SK-N-SH treated with all-trans-retinoic acid at 6 μM for 48 hours (cell line): ENCODE measurements around the gene PLBD1.

Experiments
- ARNTL ChIP-seq: fragments of 450-650 bp; formaldehyde crosslinking; IDR thresholded peaks from 2 replicates; pipeline ENCODE4 v1.5.0; 2020; ENCODE audit warnings: low read depth, mild to moderate bottlenecking, moderate library complexity, borderline replicate concordance
- CSDC2 ChIP-seq: fragments of 250-450 bp; sonication (Bioruptor Pico); IDR thresholded peaks from 2 replicates; pipeline ENCODE4 v1.5.0; 2020; ENCODE audit warnings: mild to moderate bottlenecking, moderate library complexity
- ESRRG ChIP-seq: fragments of 250-450 bp; sonication (Bioruptor Pico); IDR thresholded peaks from 2 replicates; pipeline ENCODE4 v1.6.1; 2021; ENCODE audit warnings: mild to moderate bottlenecking
- GLIS3 ChIP-seq: fragments of 250-450 bp; sonication (Bioruptor Pico); IDR thresholded peaks from 2 replicates; pipeline ENCODE4 v1.5.0; 2020; ENCODE audit warnings: mild to moderate bottlenecking, moderate library complexity
- ISL1 ChIP-seq: fragments of 250-450 bp; sonication (Bioruptor Pico); IDR thresholded peaks from 2 replicates; pipeline ENCODE4 v2.1.2; 2022; ENCODE audit warnings: mild to moderate bottlenecking, moderate library complexity
- PATZ1 ChIP-seq: fragments of 250-450 bp; sonication (Bioruptor Pico); IDR thresholded peaks from 2 replicates; pipeline ENCODE4 v1.8.0; 2020; ENCODE audit warnings: mild to moderate bottlenecking, moderate library complexity, borderline replicate concordance
- PPARA ChIP-seq: fragments of 250-450 bp; sonication (Bioruptor Pico); IDR thresholded peaks from 2 replicates; pipeline ENCODE4 v1.5.0; 2020; ENCODE audit warnings: mild to moderate bottlenecking, borderline replicate concordance
- TSHZ2 ChIP-seq: fragments of 250-450 bp; sonication (Bioruptor Pico); IDR thresholded peaks from 2 replicates; pipeline ENCODE4 v1.5.0; 2020; ENCODE audit warnings: mild to moderate bottlenecking, moderate library complexity
- ZC3H10 ChIP-seq: fragments of 250-450 bp; sonication (Bioruptor Pico); IDR thresholded peaks from 2 replicates; pipeline ENCODE4 v1.5.1; 2021; ENCODE audit warnings: mild to moderate bottlenecking, moderate library complexity
- ZFP3 ChIP-seq: fragments of 250-450 bp; sonication (Bioruptor Pico); IDR thresholded peaks from 2 replicates; pipeline ENCODE4 v1.5.0; 2020; ENCODE audit warnings: mild to moderate bottlenecking, moderate library complexity
- ZFP30 ChIP-seq: fragments of 450-650 bp; formaldehyde crosslinking; IDR thresholded peaks from 2 replicates; pipeline ENCODE4 v1.5.0; 2022; ENCODE audit warnings: mild to moderate bottlenecking, moderate library complexity
- ZNF70 ChIP-seq: fragments of 450-650 bp; formaldehyde crosslinking; IDR thresholded peaks from 2 replicates; pipeline ENCODE4 v1.5.0; 2020; ENCODE audit warnings: mild to moderate bottlenecking, moderate library complexity
- ZNF8 ChIP-seq: fragments of 450-650 bp; formaldehyde crosslinking; IDR thresholded peaks from 2 replicates; pipeline ENCODE4 v1.5.0; 2020; ENCODE audit warnings: mild to moderate bottlenecking, moderate library complexity

- TF ChIP-seq TSHZ2 (CRISPR knock-in tag) (no peak), ARNTL (CRISPR knock-in tag) (no peak), PPARA (no peak), ZNF70 (CRISPR knock-in tag) (no peak), CSDC2 (CRISPR knock-in tag) (no peak), ISL1 (no peak), GLIS3 (CRISPR knock-in tag) (no peak), PATZ1 (CRISPR knock-in tag) (no peak), ZNF8 (CRISPR knock-in tag) (no peak), ZFP30 (no peak), ESRRG (CRISPR knock-in tag) (no peak), ZFP3 (CRISPR knock-in tag) (no peak), ZC3H10 (CRISPR knock-in tag) (no peak)
Measured at GRCh38 chr12:14561677-14562238, 5.9 kb downstream of the PLBD1 start.
